ENCODE results near the gene RAB39A. TPM values are rescaled to one million over a fixed set of nuclear protein-coding genes. Genes with fewer than 3 reads are reported as not detected.
A peak's percentile ranks its signal among the peaks of the same experiment; 100 is the strongest.

RAB39A gene
- total and polyA plus RNA-seq, 9 of the 15 experiments (the other 6 are each of a cell fraction or from before 2014, with no cell fraction given), result not detected

DNA sequence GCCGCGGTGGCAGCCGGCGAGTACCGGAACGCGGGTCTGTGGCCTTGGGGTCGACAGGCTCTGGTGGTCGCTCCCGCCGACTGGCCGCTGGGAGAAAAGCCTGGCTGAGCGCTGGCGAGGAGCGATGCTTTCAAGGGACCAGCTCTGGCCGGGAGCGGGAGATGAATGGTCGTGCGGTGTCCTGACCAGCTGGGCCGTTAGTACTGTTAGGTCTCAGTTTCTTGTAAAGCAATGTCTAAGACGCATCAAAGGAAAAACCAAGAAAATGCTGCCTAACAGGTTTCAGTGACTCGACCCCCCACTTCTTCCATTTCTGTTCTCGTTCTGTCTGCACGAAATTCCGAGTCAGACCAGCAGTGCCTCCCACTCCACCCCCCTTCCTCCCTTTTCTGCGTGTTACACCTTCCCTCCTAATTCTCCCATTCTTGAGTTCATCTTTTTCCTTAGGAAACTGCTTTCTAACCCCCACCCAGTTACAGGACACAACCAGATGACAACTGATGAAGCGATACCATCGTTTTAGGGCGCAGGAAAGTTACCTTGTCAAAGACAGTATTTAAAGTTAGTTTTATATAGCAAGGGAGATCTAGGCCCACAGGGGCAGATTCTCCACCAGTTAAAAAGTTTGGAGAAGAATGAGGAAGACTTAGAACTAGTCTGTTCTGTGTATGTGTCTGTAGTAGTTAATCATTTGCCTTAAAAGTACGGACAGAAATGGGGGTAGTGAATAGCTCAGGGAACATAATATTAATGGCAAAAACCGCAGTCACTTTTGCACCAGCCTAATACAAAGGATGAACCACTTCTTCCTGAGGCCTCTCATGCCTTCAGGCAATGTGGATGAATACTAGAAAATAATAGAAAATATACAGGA lies 81.5 kb downstream of the RAB39A start (continued):
- TF ChIP-seq, protein P1, sequence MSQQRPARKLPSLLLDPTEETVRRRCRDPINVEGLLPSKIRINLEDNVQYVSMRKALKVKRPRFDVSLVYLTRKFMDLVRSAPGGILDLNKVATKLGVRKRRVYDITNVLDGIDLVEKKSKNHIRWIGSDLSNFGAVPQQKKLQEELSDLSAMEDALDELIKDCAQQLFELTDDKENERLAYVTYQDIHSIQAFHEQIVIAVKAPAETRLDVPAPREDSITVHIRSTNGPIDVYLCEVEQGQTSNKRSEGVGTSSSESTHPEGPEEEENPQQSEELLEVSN (IDR thresholded peaks at IDR 0.05; ENCODE audit: borderline replicate concordance in 1 of 2, extremely low read depth in 1 of 2, insufficient read depth in 1 of 2, insufficient read length in 1 of 2, low read depth in 1 of 2, low read length in 1 of 2, poor library complexity in 1 of 2, severe bottlenecking in 1 of 2), result peak in 1 of 2 experiments; percentile 5
- TF ChIP-seq EGR1 (conservative IDR thresholded peaks at IDR 0.05) (peak; percentile 74), DACH1 (IDR thresholded peaks at IDR 0.05; ENCODE audit: partially characterized antibody) (peak; percentile 47), RBBP5 (IDR thresholded peaks at IDR 0.05; ENCODE audit: borderline replicate concordance, insufficient read depth, low read length, poor library complexity, severe bottlenecking) (peak; percentile 76), SIN3A (IDR thresholded peaks at IDR 0.05; ENCODE audit: borderline replicate concordance in 2 of 2, control insufficient read depth in 1 of 2, low read depth in 2 of 2, low read length in 2 of 2) (peak in 1 of 2 experiments; percentile 46; a peak in 1 of 4 replicates), NR2C2 (CRISPR knock-in tag; IDR thresholded peaks at IDR 0.05) (no peak), NR2C2 (tag; IDR thresholded peaks at IDR 0.05) (peak; percentile 12; the same call in 1 of the 2 replicates), ZNF699 (CRISPR knock-in tag; IDR thresholded peaks at IDR 0.05; ENCODE audit: insufficient replicate concordance) (no peak), ZBTB7A (IDR thresholded peaks at IDR 0.05; ENCODE audit: borderline replicate concordance, control insufficient read depth, low read depth, low read length) (peak; percentile 8; the same call in 1 of the 2 replicates), POLR2G (IDR thresholded peaks at IDR 0.05; ENCODE audit: low read depth, low read length) (no peak)
- TF ChIP-seq, protein P2, sequence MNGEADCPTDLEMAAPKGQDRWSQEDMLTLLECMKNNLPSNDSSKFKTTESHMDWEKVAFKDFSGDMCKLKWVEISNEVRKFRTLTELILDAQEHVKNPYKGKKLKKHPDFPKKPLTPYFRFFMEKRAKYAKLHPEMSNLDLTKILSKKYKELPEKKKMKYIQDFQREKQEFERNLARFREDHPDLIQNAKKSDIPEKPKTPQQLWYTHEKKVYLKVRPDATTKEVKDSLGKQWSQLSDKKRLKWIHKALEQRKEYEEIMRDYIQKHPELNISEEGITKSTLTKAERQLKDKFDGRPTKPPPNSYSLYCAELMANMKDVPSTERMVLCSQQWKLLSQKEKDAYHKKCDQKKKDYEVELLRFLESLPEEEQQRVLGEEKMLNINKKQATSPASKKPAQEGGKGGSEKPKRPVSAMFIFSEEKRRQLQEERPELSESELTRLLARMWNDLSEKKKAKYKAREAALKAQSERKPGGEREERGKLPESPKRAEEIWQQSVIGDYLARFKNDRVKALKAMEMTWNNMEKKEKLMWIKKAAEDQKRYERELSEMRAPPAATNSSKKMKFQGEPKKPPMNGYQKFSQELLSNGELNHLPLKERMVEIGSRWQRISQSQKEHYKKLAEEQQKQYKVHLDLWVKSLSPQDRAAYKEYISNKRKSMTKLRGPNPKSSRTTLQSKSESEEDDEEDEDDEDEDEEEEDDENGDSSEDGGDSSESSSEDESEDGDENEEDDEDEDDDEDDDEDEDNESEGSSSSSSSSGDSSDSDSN (IDR thresholded peaks at IDR 0.05; ENCODE audit: borderline replicate concordance in 1 of 2, low read depth in 2 of 2, low read length in 2 of 2), result 0 out of 4 replicates have a peak, but pooled peaks of 1 of the 2 experiments have one; percentile 44
- TF ChIP-seq, protein P3, sequence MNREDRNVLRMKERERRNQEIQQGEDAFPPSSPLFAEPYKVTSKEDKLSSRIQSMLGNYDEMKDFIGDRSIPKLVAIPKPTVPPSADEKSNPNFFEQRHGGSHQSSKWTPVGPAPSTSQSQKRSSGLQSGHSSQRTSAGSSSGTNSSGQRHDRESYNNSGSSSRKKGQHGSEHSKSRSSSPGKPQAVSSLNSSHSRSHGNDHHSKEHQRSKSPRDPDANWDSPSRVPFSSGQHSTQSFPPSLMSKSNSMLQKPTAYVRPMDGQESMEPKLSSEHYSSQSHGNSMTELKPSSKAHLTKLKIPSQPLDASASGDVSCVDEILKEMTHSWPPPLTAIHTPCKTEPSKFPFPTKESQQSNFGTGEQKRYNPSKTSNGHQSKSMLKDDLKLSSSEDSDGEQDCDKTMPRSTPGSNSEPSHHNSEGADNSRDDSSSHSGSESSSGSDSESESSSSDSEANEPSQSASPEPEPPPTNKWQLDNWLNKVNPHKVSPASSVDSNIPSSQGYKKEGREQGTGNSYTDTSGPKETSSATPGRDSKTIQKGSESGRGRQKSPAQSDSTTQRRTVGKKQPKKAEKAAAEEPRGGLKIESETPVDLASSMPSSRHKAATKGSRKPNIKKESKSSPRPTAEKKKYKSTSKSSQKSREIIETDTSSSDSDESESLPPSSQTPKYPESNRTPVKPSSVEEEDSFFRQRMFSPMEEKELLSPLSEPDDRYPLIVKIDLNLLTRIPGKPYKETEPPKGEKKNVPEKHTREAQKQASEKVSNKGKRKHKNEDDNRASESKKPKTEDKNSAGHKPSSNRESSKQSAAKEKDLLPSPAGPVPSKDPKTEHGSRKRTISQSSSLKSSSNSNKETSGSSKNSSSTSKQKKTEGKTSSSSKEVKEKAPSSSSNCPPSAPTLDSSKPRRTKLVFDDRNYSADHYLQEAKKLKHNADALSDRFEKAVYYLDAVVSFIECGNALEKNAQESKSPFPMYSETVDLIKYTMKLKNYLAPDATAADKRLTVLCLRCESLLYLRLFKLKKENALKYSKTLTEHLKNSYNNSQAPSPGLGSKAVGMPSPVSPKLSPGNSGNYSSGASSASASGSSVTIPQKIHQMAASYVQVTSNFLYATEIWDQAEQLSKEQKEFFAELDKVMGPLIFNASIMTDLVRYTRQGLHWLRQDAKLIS (CRISPR knock-in tag; IDR thresholded peaks at IDR 0.05), result 0 out of 2 replicates have a peak, but pooled peaks have one; percentile 7
- TF ChIP-seq, protein P4, sequence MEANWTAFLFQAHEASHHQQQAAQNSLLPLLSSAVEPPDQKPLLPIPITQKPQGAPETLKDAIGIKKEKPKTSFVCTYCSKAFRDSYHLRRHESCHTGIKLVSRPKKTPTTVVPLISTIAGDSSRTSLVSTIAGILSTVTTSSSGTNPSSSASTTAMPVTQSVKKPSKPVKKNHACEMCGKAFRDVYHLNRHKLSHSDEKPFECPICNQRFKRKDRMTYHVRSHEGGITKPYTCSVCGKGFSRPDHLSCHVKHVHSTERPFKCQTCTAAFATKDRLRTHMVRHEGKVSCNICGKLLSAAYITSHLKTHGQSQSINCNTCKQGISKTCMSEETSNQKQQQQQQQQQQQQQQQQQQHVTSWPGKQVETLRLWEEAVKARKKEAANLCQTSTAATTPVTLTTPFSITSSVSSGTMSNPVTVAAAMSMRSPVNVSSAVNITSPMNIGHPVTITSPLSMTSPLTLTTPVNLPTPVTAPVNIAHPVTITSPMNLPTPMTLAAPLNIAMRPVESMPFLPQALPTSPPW (CRISPR knock-in tag; IDR thresholded peaks at IDR 0.05), result peak; percentile 44
